HEK293 (cell line): Measurements from ENCODE around the gene ZCCHC24.

Source experiments
- ZBTB8A ChIP-seq: fragments of 450-650 bp; formaldehyde crosslinking; IDR thresholded peaks from 2 replicates; pipeline ENCODE4 v1.5.1; 2016; ENCODE audit warnings: missing biosample characterization, missing genetic modification characterization
- ZNF624 ChIP-seq: fragments of 450-650 bp; formaldehyde crosslinking; IDR thresholded peaks from 2 replicates; pipeline ENCODE4 v1.5.1; 2017; ENCODE audit warnings: missing biosample characterization, missing genetic modification characterization
- TF ChIP-seq, protein P1 (sequence below): fragments of 450-650 bp; formaldehyde crosslinking; IDR thresholded peaks from 2 replicates; pipeline ENCODE4 v1.5.1; 2016; ENCODE audit warnings: missing biosample characterization, missing genetic modification characterization

DNA sequence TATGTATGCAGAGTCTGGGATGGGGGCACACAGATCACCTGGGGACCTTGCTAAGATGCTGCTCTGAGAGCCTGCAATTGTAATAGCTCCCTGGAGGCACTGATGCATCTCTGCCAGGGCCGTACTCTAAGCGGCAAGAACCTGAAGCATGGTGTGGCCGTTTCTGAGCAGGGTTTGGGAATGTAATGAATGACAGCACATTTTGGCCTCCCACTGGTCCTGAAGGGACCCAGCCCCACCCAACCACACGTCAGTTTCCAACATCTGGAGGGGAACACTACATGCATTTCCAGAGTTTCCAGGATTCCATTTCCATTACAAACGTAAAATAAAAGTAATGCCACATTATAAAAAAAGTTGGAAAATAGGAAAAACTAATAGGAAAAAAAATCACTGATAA, 14.0 kb downstream of the ZCCHC24 start:
- no peak for TF ChIP-seq ZBTB8A (tag by site-specific recombination)
- TF ChIP-seq, protein P1, sequence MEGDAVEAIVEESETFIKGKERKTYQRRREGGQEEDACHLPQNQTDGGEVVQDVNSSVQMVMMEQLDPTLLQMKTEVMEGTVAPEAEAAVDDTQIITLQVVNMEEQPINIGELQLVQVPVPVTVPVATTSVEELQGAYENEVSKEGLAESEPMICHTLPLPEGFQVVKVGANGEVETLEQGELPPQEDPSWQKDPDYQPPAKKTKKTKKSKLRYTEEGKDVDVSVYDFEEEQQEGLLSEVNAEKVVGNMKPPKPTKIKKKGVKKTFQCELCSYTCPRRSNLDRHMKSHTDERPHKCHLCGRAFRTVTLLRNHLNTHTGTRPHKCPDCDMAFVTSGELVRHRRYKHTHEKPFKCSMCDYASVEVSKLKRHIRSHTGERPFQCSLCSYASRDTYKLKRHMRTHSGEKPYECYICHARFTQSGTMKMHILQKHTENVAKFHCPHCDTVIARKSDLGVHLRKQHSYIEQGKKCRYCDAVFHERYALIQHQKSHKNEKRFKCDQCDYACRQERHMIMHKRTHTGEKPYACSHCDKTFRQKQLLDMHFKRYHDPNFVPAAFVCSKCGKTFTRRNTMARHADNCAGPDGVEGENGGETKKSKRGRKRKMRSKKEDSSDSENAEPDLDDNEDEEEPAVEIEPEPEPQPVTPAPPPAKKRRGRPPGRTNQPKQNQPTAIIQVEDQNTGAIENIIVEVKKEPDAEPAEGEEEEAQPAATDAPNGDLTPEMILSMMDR (tag by site-specific recombination): no peak
- no peak for TF ChIP-seq ZNF624 (tag by site-specific recombination)
